ENCODE measurements around the gene TENT4B. TPM values are rescaled to one million over a fixed set of nuclear protein-coding genes. Genes with fewer than 3 reads are reported as not detected.

Gene TENT4B
- total RNA-seq, 1 experiment from 2014 or later, result 16.9 TPM

GRCh38 chr16:50173316-50173715 is 20.2 kb downstream of the TENT4B start:
- Histone ChIP-seq H3K4me3 (replicated peaks in 1 of 2; ENCODE audit: low read depth in 1 of 2, low read length in 2 of 2) (no peak overlapping the region), H3K79me2 (ENCODE audit: insufficient read depth, low read length) (peaks cover 84% of the 10 kb centered on the region), H3K36me3 (ENCODE audit: control insufficient read depth in 1 of 2, insufficient read depth in 2 of 2, low read length in 2 of 2) (no peaks in the 10 kb centered on the region), H3K4me2 (ENCODE audit: low read length) (no peak overlapping the region), H3K4me1 (ENCODE audit: control insufficient read depth in 1 of 2, insufficient read depth in 2 of 2, low read length in 2 of 2) (0 out of 4 replicates have a peak, but pooled peaks cover 0 to 2% of the 10 kb centered on the region in 2 experiments), H3K9me2 (ENCODE audit: insufficient read depth) (no peaks in the 10 kb centered on the region), H4K20me1 (ENCODE audit: insufficient read depth) (0 out of 2 replicates have a peak, but pooled peaks cover 6% of the 10 kb centered on the region), H3K9me3 (ENCODE audit: control insufficient read depth in 1 of 2, insufficient read depth in 1 of 2, low read depth in 1 of 2, low read length in 2 of 2) (no peaks in the 10 kb centered on the region), H2AFZ (ENCODE audit: low read depth, low read length, poor library complexity, severe bottlenecking) (no peak overlapping the region), H3K27ac (ENCODE audit: low read depth, low read length) (no peak overlapping the region), H3K9ac (ENCODE audit: low read length) (no peak overlapping the region), H3K27me3 (ENCODE audit: insufficient read depth, low read length) (no peaks in the 10 kb centered on the region)
- RAD21 ChIA-PET (ENCODE audit: low non-redundant PET in 1 of 2, low total read pairs in 2 of 2, uncharacterized antibody in 2 of 2, unreplicated experiment in 2 of 2), result no interaction called here
- DNase-seq (ENCODE audit: low read depth, low spot score) (no peak), ATAC-seq (no peak)
- TF ChIP-seq ATF3 (IDR thresholded peaks at IDR 0.05) (no peak), POLR2AphosphoS5 (IDR thresholded peaks at IDR 0.05; ENCODE audit: low read depth, low read length) (no peak), SP1 (IDR thresholded peaks at IDR 0.05; ENCODE audit: low read depth) (no peak), EZH2 (IDR thresholded peaks at IDR 0.05) (no peak), TCF7L2 (IDR thresholded peaks at IDR 0.05; ENCODE audit: borderline replicate concordance, extremely low read depth, insufficient read depth, insufficient read length) (no peak), ZFX (IDR thresholded peaks at IDR 0.05) (no peak), RAD21 (IDR thresholded peaks at IDR 0.05; ENCODE audit: low read depth) (no peak), YY1 (IDR thresholded peaks at IDR 0.05; ENCODE audit: extremely low read depth, insufficient replicate concordance, low read depth, low read length) (no peak), MAX (IDR thresholded peaks at IDR 0.05) (no peak), REST (IDR thresholded peaks at IDR 0.05; ENCODE audit: low read depth) (no peak), EZH2phosphoT487 (IDR thresholded peaks at IDR 0.05; ENCODE audit: borderline replicate concordance) (no peak), ZBTB33 (IDR thresholded peaks at IDR 0.05; ENCODE audit: extremely low read depth, insufficient replicate concordance, low read length) (no peak), JUND (IDR thresholded peaks at IDR 0.05) (no peak)
- CTCF ChIA-PET, result no interaction called here
- intact Hi-C loops (cut with micrococcal nuclease), result no loop called here
- no TSS peak for BruUV-seq (replicated peaks)
- POLR2A ChIA-PET, result no interaction called here

All from HCT116 (cell line).